SK-N-SH (cell line): ENCODE data around the gene DDIT4. TPM values are rescaled to one million over a fixed set of nuclear protein-coding genes. Genes with fewer than 3 reads are reported as not detected.

Source experiments
- CTCF ChIA-PET: fragments of 300-600, 350-600 bp; formaldehyde crosslinking; extraction: SDS; loops from one replicate; lab custom pipeline; 2021; lab: Yijun Ruan, JAX
- POLR2A ChIA-PET: fragments of 350-600 bp; sonication (Branson Sonifier 250); formaldehyde crosslinking; extraction: SDS; loops from one replicate; lab custom pipeline; 2020; ENCODE audit warnings: antibody characterized with exemption, inconsistent platforms; lab: Yijun Ruan, JAX
- DNase-seq: peaks from one replicate; pipeline ENCODE4 v3.0.0; 2012
- H2AFZ ChIP-seq: fragments of 200-600 bp; sonication (generic); 2 replicates; pipeline ENCODE4 v1.8.1; 2016; ENCODE audit warnings: antibody characterized with exemption, mild to moderate bottlenecking, low read depth
- H3F3A ChIP-seq: fragments of 200-600 bp; sonication (generic); replicated peaks from 2 replicates; pipeline ENCODE3; 2016; ENCODE audit warnings: antibody characterized with exemption, mild to moderate bottlenecking; ENCODE audit not compliant: insufficient read depth
- H3K27ac ChIP-seq, 2 experiments: fragments of 200-500 bp in 1 of 2; fragments of 200-600 bp in 1 of 2; sonication (Bioruptor generic) in 1 of 2; sonication (generic), shearing (Covaris generic) in 1 of 2; 2 replicates each; pipeline versions ENCODE4 v1.5.1 to v1.6.1; 2014 to 2016; ENCODE audit warnings: low read depth in 2 of 2, inconsistent platforms in 1 of 2, low read length in 1 of 2, mild to moderate bottlenecking in 1 of 2, mixed read lengths in 1 of 2
- H3K27me3 ChIP-seq: fragments of 200-600 bp; sonication (generic), shearing (Covaris generic); 2 replicates; pipeline ENCODE4 v1.6.1; 2016; ENCODE audit warnings: mixed run types; ENCODE audit not compliant: insufficient read depth
- H3K36me3 ChIP-seq, 2 experiments: fragments of 200-500 bp in 1 of 2; fragments of 200-600 bp in 1 of 2; sonication (Bioruptor generic) in 1 of 2; sonication (generic) in 1 of 2; replicated peaks in 1 of 2; 2 replicates each; pipeline versions ENCODE3 to v1.5.1; 2014 to 2016; ENCODE audit warnings: low read length in 1 of 2, mild to moderate bottlenecking in 1 of 2; ENCODE audit not compliant: insufficient read depth in 2 of 2, control insufficient read depth in 1 of 2
- H3K4me1 ChIP-seq, 2 experiments: fragments of 200-500 bp in 1 of 2; fragments of 200-600 bp in 1 of 2; sonication (Bioruptor generic) in 1 of 2; sonication (generic), shearing (Covaris generic) in 1 of 2; 2 replicates each; pipeline versions ENCODE4 v1.5.1 to v1.6.1; 2014 to 2016; ENCODE audit warnings: low read depth in 1 of 2, low read length in 1 of 2, mixed run types in 1 of 2; ENCODE audit not compliant: insufficient read depth in 2 of 2, control insufficient read depth in 1 of 2
- H3K4me2 ChIP-seq: fragments of 200-600 bp; sonication (generic), shearing (Covaris generic); 2 replicates; pipeline ENCODE4 v1.6.1; 2017; ENCODE audit warnings: mixed run types
- H3K4me3 ChIP-seq, 2 experiments: fragments of 200-500 bp in 1 of 2; fragments of 200-600 bp in 1 of 2; sonication (Bioruptor generic) in 1 of 2; sonication (generic), shearing (Covaris generic) in 1 of 2; 2 replicates each; pipeline versions ENCODE4 v1.5.1 to v1.8.1; 2014 to 2016; ENCODE audit warnings: low read depth in 2 of 2, inconsistent platforms in 1 of 2, low read length in 1 of 2, mild to moderate bottlenecking in 1 of 2, mixed read lengths in 1 of 2, moderate library complexity in 1 of 2
- H3K79me2 ChIP-seq: fragments of 200-600 bp; sonication (generic); 2 replicates; pipeline ENCODE4 v1.8.1; 2017; ENCODE audit warnings: mild to moderate bottlenecking; ENCODE audit not compliant: insufficient read depth
- H3K9ac ChIP-seq: fragments of 200-600 bp; sonication (generic); 2 replicates; pipeline ENCODE4 v1.6.1; 2017; ENCODE audit warnings: mixed run types
- H3K9me2 ChIP-seq: fragments of 200-600 bp; sonication (generic); 2 replicates; pipeline ENCODE4 v1.6.1; 2017; ENCODE audit warnings: mixed run types
- H3K9me3 ChIP-seq: fragments of 200-600 bp; sonication (generic); 2 replicates; pipeline ENCODE4 v1.6.1; 2017; ENCODE audit warnings: mixed run types, mild to moderate bottlenecking, moderate library complexity
- H4K20me1 ChIP-seq: fragments of 200-600 bp; sonication (generic); 2 replicates; pipeline ENCODE4 v1.6.1; 2017; ENCODE audit warnings: mild to moderate bottlenecking, mixed run types; ENCODE audit not compliant: insufficient read depth
- FOSL2 ChIP-seq: IDR thresholded peaks from 2 replicates; pipeline ENCODE4 v1.4.0; 2012; ENCODE audit warnings: low read depth, mild to moderate bottlenecking, moderate library complexity, borderline replicate concordance
- FOXJ3 ChIP-seq: sonication (generic); formaldehyde crosslinking; IDR thresholded peaks from 2 replicates; pipeline ENCODE4 v1.5.1; 2020; ENCODE audit warnings: mild to moderate bottlenecking, missing genetic modification reagents
- IRF3 ChIP-seq: fragments of 150-350 bp; IDR thresholded peaks from 2 replicates; pipeline ENCODE4 v1.6.1; 2016; ENCODE audit warnings: mild to moderate bottlenecking, low read depth, low read length
- POLR2AphosphoS5 ChIP-seq: IDR thresholded peaks from 2 replicates; pipeline ENCODE4 v1.6.1; 2012; ENCODE audit warnings: low read depth, low read length
- TCF12 ChIP-seq: IDR thresholded peaks from 2 replicates; pipeline ENCODE4 v1.4.0; 2012
- TEAD4 ChIP-seq: IDR thresholded peaks from 2 replicates; pipeline ENCODE4 v1.4.0; 2012; ENCODE audit warnings: mild to moderate bottlenecking, borderline replicate concordance; ENCODE audit not compliant: insufficient read depth
- WGBS: methylation state at CpG from one replicate; pipeline ENCODE4 v1.1.6; 2017; ENCODE audit warnings: low lambda C conversion rate; 5-methylcytosine and 5-hydroxymethylcytosine counted together
- polyA plus RNA-seq, 3 experiments: library from polyadenylated mRNA; depleted of rRNA; stranded (reverse); fragments of >200 nt; gene quantifications; 2 replicates each; pipeline ENCODE4 v1.2.3, GENCODE V29; 2012
- TF ChIP-seq, protein P1 (sequence below): fragments of 150-350 bp; IDR thresholded peaks from 2 replicates; pipeline ENCODE4 v1.6.1; 2017; ENCODE audit warnings: antibody characterized with exemption, low read length, low read depth, borderline replicate concordance
- TF ChIP-seq, protein P2 (sequence below): fragments of 200-600 bp; sonication (generic); IDR thresholded peaks from 2 replicates; pipeline ENCODE4 v1.6.1; 2017; ENCODE audit warnings: antibody characterized with exemption, mild to moderate bottlenecking, moderate library complexity

Gene DDIT4
- polyA plus RNA-seq, 1 of the 3 experiments (the other 2 are of a cell fraction): 24.9 TPM

GRCh38 chr10:72239409-72239808 is 34.3 kb upstream of the DDIT4 start:
- Histone ChIP-seq H3K79me2 (no peaks in the 10 kb centered on the region), H3K4me3 (no peak overlapping the region), H3K36me3 (peaks cover 5 to 12% of the 10 kb centered on the region in 2 experiments), H3K9ac (no peak overlapping the region), H3F3A (peaks cover 4% of the 10 kb centered on the region), H3K27ac (no peak overlapping the region), H3K4me2 (no peak overlapping the region), H4K20me1 (no peaks in the 10 kb centered on the region), H2AFZ (no peak overlapping the region), H3K9me2 (no peaks in the 10 kb centered on the region), H3K27me3 (no peaks in the 10 kb centered on the region), H3K4me1 (peaks cover 1 to 3% of the 10 kb centered on the region in 2 experiments; a peak in 1 of 4 replicates), H3K9me3 (no peaks in the 10 kb centered on the region)
- TF ChIP-seq, protein P1, sequence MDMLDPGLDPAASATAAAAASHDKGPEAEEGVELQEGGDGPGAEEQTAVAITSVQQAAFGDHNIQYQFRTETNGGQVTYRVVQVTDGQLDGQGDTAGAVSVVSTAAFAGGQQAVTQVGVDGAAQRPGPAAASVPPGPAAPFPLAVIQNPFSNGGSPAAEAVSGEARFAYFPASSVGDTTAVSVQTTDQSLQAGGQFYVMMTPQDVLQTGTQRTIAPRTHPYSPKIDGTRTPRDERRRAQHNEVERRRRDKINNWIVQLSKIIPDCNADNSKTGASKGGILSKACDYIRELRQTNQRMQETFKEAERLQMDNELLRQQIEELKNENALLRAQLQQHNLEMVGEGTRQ: no peak
- no peak for TF ChIP-seq TEAD4
- WGBS: 94% methylated on average over 1 of the region's 1 CpG
- CTCF ChIA-PET: interaction anchor here (1.1 to 3.4 kb wide), 3 partner anchors 9 to 344 kb away, joined by 3 to 18 read pairs (median 4); partner anchors contain the start of gene DDIT4
- POLR2A ChIA-PET: interaction anchor here (0.5 to 1.9 kb wide), 2 partner anchors 36 to 475 kb away, joined by 3 to 4 read pairs; no protein-coding TSS in a partner anchor
- DNase-seq: no peak

DNA sequence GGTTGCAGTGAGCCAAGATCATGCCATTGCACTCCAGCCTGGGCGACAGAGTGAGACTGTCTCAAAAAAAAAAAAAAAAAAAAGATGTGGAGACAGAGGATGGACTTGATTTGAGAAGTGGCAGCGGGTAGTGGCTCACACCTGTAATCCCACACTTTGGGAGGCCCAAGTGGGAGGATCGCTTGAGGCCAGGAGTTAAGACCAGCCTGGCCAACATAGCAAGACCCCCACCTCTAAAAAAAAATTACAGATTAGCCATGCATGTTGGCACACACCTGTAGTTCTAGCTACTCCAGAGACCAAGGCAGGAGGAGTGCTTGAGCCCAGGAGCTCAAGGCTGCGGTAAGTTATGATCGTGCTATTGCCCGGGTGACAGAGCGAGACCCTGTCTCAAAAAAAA is 33.4 kb upstream of the DDIT4 start:
- H3F3A ChIP-seq: peaks cover 2% of the 10 kb centered on the region
- no peaks in the 10 kb centered on the region for H3K27me3 ChIP-seq
- DNase-seq: no peak
- POLR2A ChIA-PET: interaction anchor here (1.9 kb wide), 1 partner anchor 35 kb away, joined by 4 read pairs; no protein-coding TSS in a partner anchor
- no peaks in the 10 kb centered on the region for H3K9me2 ChIP-seq
- H2AFZ ChIP-seq: no peak overlapping the region
- no peak overlapping the region for H3K27ac ChIP-seq
- CTCF ChIA-PET: interaction anchor here (1.2 kb wide), 1 partner anchor 96 kb away, joined by 3 read pairs; no protein-coding TSS in a partner anchor
- H3K4me1 ChIP-seq: peaks cover 6 to 8% of the 10 kb centered on the region in 2 experiments; a peak in 1 of 4 replicates
- H3K9ac ChIP-seq: no peak overlapping the region
- no peak overlapping the region for H3K4me2 ChIP-seq
- 98% methylated on average over 7 of the region's 7 CpGs for WGBS
- H3K4me3 ChIP-seq: no peak overlapping the region
- peaks cover 3 to 7% of the 10 kb centered on the region in 2 experiments for H3K36me3 ChIP-seq
- H3K9me3 ChIP-seq: no peaks in the 10 kb centered on the region
- no peaks in the 10 kb centered on the region for H4K20me1 ChIP-seq
- TF ChIP-seq, protein P2, sequence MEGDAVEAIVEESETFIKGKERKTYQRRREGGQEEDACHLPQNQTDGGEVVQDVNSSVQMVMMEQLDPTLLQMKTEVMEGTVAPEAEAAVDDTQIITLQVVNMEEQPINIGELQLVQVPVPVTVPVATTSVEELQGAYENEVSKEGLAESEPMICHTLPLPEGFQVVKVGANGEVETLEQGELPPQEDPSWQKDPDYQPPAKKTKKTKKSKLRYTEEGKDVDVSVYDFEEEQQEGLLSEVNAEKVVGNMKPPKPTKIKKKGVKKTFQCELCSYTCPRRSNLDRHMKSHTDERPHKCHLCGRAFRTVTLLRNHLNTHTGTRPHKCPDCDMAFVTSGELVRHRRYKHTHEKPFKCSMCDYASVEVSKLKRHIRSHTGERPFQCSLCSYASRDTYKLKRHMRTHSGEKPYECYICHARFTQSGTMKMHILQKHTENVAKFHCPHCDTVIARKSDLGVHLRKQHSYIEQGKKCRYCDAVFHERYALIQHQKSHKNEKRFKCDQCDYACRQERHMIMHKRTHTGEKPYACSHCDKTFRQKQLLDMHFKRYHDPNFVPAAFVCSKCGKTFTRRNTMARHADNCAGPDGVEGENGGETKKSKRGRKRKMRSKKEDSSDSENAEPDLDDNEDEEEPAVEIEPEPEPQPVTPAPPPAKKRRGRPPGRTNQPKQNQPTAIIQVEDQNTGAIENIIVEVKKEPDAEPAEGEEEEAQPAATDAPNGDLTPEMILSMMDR: no peak
- TF ChIP-seq, protein P1: no peak
- TF ChIP-seq POLR2AphosphoS5 (no peak), FOSL2 (no peak), FOXJ3 (no peak), TCF12 (no peak), IRF3 (no peak)
- no peaks in the 10 kb centered on the region for H3K79me2 ChIP-seq
